C1 segment of cervical spinal cord (tissue), 14 donors: ENCODE data around the gene MPO.

ENCODE experiments used
- DNase-seq, 14 donors: peaks; one replicate each; lab custom pipeline; 2025; lab: John Stamatoyannopoulos, UW

The MPO gene, protein sequence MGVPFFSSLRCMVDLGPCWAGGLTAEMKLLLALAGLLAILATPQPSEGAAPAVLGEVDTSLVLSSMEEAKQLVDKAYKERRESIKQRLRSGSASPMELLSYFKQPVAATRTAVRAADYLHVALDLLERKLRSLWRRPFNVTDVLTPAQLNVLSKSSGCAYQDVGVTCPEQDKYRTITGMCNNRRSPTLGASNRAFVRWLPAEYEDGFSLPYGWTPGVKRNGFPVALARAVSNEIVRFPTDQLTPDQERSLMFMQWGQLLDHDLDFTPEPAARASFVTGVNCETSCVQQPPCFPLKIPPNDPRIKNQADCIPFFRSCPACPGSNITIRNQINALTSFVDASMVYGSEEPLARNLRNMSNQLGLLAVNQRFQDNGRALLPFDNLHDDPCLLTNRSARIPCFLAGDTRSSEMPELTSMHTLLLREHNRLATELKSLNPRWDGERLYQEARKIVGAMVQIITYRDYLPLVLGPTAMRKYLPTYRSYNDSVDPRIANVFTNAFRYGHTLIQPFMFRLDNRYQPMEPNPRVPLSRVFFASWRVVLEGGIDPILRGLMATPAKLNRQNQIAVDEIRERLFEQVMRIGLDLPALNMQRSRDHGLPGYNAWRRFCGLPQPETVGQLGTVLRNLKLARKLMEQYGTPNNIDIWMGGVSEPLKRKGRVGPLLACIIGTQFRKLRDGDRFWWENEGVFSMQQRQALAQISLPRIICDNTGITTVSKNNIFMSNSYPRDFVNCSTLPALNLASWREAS

DNA sequence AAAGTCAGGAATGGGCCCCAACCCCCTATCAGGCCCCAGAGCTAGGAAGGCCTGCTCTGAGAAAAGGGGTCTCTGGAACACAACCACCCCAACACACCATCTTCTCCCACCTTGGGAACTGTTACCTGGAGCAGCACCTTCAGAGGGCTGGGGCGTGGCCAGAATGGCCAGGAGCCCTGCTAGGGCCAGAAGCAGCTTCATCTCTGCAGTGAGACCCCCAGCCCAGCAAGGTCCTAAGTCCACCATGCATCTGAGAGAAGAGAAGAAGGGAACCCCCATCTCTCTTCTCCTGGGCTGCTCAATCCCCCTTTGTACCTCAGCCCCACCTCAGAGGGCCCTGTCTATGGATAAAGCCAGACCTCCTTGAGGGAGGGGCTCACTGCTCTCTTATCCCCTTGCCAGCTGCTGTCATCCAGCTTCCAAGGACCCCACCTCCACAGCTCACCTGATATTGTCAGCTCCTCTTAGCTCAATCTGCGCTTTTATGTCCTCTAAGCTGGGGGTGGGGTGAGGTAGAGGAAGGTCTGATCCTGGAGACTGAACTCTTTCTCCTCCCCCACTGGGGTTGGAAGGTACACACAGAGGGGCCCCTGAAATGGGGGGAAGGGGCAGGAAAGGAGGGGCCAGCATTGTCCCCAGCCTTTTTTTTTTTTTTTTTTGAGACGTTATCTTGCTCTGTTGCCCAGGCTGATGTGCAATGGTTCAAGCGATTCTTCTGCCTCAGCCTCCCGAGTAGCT lies at the start of gene MPO:
TSS of gene MPO (minus strand) at position 456 of the 738 bp plus-strand sequence. CDS start at position 279, 177 bp downstream.
- no peak for DNase-seq

DNA sequence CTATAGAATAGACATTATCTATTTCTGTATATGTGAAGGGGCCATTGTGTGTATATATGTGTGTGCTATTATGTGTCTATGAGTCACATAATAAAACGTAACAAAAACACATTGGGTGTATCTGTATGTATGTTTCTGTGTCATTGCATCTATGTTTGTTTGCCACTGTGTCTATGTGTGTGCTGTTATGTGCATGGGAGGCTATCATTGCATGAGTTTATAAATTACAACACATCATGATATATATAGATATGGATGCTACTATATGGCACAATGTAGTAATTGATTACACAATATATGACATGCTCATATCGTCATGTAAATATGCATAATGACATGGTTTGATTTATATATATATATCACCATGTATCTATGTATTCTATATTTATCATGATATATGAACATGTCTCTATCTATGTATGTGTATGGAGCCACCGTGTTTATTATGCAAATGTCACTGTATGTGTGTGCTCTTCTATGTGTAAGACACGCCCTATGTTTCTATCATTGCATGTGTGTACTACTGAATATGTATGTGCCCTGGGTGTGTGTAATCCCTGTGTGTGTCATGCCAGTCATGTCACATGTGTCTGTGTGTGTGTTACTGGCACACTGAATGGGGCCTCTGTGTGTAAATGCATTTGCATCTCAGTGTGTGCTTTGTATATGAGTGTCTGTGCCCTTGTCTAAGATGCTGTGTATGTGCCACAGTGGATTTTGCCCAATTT lies 49.2 kb upstream of the MPO start:
- no peak for DNase-seq

DNA sequence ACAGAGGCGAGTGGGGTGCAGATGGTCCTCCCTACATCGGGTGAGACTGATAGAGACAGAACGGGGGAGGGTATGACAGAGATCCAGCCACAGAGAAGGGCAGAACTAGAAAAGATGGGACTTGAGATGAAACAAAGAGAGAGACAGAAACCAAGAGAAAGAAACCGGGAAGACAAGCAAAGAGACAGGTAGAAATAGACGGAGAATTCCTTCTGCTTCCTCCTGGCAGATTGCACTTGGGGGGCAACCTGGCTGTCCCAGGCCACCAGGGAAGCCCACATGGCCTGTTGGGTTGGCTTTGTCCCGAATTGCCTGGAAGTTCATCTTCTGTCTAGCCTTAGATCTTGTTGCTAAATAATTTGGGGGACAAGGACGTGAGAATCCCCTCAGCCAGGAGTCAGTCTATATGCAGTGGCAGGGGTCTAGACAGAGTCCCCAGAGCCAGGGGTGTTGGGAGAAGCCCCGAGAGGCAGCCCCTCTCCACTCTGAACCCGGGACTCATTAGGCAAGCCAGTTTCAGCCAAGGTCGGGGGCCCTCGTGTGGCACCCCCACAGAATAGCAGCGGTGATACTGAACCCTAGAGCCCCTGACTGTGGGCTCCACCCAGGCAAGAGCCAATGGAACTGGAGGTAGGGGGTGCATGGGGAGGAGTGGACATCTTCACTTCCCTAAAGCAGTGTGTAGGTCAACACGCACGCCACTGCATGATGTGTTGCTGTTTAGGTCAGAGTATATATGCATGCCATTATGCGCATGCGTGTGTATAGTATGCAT lies 48.5 kb upstream of the MPO start:
- peak in 6 of 14 donors; percentile 13 to 48 (median 28) for DNase-seq

DNA sequence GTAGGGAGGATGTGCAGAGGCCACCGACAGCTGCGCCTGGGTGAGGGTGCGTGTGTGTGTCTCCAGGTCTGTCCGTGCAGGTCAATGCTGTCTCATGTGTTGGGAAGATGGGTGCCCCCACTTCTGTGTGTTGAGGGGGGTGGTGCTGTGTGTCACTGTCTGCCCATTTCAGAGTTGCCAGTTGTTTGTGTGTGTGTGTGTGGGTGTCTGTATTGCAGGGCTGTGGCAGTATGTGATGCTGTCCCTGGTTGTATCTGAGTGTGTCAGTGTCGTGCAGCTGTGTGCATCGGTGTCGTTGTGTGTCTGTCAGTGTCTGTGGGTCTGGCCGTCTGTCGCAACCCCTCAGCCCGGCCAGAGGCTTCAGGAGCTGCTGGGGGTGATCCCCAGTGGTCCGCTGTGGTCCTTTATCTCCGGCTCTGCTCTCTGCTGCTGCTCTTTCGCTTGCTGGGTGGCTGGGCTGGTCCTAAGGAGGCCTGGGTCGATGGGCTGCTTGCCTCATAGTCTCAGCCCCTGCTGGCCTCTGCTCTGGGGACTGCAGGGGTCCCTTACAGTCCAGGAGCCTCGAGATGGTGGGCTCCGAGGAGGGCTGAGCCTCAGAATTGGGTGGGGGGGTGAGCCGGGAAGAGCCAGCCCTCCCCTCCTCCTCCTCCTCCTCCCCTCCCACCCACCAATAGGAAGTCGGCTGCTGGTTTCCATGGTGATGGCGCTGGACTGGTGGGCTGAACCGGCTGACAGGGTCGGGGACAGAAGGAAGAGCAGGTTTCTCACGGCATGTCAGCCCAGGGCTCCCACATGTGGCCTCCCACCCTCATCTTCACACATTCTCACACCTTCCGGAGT lies 47.7 kb upstream of the MPO start, which contains the start of gene TSPOAP1:
TSS of gene TSPOAP1 (minus strand) at position 601 of the 840 bp plus-strand sequence. CDS start 875 bp downstream, outside the sequence.
- DNase-seq = peak in 8 of 14 donors; percentile 19 to 72 (median 34)

DNA sequence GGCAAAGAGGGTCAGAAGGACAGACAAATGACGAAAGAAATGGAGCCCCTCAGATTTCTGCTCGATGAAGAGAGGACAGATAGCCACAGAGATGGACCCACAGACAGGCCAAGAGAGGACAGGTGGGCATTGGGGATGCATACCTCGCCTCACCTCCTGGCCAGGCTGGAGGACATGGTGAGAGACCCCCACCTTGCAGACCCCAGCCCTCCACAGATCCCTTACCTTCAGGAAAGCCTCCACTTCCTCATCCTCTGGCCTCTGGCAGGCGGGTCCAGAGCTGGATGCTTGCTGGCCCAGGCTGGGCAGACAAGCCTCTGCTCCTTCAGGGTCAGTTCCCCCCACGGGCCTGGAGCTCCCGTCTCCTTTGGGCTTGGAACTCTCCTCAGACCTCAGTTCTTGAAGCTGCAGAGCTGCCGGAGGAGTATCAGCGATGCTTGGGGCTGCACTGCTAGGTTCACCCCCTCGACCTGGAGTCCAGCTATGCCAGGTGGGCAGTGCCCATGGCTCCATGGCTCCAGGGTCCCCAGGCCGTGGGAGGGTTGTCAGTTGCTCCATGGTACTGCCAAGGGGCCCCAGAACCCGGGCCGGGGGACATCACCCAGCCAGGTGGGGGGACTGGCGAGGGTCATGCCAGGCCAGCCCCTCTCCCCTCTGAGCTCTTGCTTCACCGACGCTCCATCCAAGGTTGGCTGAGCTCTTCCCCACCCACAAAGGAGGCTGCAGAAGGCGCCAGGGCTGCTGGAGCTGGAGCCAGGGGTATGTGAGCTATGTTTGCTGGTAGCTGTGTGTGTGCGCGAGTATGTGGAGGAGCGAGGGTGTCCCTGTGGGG lies 46.8 kb upstream of the MPO start:
- no peak for DNase-seq

DNA sequence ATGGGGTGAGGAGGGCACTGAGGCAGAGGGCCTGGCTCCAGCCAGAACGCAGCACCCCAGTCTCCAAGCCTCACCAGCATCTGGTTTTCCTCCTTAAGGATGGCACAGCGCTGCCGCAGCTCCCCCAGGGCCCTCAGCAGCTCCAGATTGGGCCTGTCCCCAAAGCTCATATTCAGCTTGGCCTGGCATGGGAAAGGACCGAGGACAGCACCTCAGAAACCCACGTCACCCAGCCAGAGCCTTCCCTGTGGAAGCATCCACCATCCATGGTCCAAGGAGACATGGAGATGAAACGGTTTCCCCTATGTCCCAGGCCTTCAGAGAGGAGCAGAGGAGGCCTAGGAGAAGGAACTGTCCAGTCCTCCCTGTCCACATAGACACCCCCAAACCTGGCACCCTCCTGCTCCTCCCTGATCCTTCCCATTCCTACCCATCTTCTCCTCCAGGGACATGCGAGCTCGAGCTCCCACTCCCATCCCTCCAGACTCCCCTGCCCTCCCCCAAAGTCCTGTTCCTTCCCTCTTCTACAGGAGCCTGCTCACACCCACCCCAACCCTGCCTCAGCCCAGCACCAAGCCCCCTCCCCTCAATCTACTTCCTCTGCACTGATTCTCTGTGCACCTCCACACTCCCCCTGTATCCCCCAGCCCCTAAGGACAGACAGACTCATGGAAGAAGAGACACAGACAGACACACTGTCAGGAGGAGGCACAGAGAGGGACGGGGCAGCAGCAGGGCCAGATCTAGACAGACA lies 46.1 kb upstream of the MPO start:
- DNase-seq = no peak

DNA sequence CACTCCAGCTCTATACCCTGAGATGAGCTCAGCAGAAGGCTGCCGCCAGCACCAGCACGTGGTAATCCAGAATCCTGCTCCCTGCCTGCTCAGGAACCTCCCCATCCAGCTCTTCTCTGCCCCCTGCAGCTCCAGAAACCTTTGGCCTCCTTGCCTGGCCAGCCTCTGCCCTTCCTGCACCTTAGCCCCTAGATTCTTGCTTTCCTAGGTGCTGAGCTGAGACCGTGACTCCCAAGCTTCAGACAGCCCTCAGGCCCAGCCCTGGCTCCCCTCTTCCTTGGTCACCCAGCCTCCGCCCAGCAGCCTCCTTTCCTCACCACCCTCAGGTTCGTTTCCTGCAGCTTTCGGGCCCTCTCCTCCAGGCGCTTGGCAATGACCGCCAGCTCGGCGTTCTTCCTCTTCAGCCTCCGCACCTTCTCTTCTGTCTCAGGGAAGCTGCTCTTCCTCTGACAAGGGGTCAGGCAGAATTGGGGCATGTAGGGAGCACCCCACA lies 45.3 kb upstream of the MPO start:
- peak in 1 of 14 donors; percentile 42 for DNase-seq

DNA sequence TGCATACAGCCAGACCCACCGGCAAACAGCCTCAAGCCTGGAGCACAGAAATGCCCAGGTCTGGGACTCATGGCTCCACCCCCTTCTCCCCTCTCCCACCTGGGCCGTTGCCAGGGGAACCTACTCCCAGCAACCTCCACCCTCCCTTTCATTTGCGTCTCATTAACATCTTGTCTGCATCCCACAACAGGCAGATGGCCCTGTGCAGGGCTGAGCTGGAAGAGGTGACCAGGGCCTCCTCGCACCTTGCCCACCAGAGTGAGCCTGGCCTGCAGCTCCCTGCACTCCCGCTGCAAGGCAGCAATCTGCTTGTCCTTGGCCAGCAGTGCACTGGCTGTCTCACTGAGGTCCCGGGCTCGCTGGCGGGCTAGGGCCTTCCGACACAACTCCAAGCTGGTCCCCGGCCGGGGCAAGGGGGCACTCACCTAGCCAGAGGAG lies 44.6 kb upstream of the MPO start:
- DNase-seq = peak in 1 of 14 donors; percentile 59

DNA sequence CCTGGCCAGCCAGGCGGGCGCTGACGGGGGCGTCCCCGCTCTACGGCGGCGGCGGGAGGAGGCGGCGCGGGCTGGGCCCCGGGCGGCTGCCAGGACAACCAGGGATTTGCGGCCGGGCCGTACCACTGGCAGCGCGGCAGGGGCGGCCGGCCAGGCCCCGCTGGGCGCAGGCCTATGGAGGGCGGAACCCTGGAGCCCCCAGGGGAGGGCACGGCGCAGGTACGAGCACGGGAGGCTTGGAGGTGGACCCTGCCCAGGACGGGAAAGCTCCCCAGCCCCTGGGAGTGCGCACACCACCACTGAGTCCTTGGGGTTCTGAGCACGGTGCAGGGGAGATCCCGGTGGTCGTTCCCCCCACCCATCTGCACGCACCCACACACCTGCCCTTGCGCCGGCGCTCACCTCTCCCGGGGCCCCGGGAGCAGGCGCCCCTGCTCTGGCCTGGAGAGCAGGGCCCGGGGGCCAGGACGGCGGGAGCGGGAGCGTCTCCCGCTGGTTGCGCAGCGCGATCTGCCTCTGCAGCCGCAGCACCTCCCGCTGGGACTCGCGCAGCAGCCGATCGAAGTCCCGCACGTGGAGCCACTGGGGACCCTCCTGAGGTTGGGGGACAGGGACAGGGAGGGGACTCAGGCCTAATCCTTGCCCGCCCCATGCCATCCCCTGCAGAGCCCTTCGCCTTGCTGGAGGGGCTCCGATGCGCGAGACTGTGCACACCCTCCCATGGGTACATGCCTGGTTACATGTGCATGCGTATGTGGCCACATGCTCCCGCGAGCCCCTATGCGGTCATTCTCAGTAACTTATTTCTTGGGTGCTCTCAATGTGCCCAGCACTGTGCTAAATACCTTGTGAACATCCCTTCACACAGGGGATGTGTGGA lies 43.9 kb upstream of the MPO start:
- DNase-seq = peak in 2 of 14 donors; percentile 29 to 60

DNA sequence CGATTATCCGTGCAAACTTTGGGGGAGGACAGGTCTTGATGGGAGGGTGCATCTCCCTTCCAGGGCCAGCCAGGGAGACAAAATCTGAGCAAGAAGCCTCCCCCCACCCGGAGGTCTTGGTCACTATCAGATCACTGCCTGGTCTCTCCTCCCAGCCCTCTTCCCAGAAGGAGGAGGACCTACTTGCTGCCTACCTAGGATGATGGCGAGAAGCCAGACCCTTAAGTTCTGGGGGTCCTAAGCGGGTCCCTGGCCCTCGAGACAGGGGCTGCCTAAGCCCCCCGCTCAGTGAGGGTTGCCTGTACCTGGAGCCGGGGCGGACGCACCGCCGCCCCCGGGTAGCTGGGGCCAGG lies 43.3 kb upstream of the MPO start:
- DNase-seq = peak in 1 of 14 donors; percentile 60

DNA sequence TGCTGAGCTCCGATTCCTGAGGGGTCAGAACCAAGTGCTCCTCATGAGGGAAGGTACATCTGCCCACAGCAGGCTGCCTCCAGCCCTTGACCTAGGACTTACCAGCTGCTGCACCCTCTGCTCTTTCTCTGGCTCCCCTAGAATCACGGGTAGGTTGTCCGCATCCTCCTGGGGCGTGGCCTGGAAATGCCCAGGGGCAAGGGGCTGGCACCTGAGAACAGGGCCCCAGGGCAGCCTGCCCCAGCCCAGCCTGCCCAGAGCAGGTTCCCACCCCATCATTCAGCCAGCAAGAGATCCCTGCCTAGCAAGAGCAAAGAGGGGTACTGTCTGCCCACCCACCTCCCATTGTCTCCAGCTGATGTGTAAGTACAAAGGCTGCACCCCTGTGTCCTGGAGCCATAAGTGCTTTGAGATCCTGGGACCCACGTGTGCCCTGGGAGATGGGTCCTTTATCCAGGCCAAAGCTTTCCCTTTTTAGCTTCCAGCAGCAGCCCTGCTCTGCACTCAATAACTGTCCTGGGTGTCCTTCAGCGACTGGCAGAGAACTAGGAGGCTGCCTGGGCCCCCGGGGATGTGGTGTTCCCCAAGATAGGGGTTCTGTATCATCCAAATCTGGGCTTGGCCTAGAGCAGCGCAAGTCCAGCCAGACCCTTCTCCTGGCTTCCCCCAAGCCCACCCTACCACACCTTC lies 42.8 kb upstream of the MPO start:
- DNase-seq = no peak

DNA sequence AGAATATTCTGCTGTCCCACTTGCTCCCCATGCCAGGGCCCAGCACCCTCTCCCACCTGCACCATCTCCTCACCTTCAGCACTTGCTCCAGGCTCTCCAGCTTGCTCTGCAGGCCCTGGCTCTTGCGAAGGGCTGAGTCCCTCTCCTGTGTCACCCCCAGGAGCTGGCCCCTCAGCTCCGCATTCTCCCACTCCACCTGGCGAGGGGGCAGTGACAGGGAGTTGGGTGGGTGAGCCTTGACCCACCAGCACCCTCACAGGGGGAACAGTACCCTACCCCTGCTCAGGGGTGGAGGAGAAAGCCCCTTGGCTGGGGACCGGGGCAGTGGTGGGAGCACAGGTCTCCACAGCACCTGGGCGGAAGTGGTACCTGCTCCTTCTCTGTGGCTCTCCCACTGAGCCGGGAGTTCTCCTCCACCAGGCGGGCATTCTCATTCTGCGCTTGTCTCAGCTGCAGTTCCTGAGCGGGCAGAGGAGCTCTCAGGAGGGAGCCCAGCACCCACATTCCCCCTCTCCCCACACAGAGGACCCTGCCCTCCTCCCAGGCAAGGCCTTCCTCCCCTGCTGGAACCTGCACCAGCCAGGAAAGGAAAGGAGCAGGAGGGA lies 41.9 kb upstream of the MPO start:
- DNase-seq = no peak

DNA sequence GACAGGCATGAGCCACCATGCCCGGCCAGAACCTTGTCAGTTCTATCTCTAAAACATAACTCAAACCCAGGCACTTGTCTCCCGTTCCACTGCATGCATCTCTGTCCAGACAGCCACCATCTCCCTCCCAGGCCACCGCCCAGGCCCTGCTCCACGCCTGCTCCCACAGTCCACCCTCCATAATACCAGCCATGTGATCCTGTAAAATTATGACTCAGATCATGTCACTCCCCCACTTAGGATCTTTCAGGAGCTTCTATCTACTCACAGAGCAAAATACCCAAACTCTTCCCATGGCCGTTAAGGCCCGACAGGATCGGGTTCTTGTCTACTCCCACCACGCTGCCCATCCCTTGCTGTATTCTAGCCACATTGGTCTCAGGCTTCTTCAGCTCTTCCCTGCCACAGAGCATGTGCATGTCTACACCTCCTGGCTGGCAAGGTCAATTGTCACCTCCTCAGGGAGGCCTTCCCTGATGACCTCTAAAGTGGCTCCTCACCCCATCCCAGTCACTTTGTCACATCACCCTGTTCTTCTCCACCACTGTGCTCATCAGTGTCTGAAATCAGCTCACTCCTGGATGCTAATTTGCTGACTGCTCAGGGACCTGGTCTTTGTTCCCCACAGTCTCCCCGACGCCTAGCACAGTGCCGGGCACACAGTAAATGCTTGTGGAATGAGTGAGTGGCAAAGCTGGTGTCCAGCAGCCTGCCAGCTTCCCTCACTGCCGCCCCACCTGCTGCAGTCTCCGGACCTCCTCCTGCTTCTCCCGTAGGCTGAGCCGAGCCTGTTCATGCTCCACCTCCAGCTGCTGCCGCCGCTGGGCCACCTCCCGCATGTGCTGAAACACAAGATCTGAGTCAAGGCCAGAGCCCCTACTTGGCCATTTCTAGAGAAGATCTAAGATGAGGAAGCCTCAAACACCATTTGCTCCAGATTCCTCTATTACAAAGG lies 41.1 kb upstream of the MPO start:
- no peak for DNase-seq

DNA sequence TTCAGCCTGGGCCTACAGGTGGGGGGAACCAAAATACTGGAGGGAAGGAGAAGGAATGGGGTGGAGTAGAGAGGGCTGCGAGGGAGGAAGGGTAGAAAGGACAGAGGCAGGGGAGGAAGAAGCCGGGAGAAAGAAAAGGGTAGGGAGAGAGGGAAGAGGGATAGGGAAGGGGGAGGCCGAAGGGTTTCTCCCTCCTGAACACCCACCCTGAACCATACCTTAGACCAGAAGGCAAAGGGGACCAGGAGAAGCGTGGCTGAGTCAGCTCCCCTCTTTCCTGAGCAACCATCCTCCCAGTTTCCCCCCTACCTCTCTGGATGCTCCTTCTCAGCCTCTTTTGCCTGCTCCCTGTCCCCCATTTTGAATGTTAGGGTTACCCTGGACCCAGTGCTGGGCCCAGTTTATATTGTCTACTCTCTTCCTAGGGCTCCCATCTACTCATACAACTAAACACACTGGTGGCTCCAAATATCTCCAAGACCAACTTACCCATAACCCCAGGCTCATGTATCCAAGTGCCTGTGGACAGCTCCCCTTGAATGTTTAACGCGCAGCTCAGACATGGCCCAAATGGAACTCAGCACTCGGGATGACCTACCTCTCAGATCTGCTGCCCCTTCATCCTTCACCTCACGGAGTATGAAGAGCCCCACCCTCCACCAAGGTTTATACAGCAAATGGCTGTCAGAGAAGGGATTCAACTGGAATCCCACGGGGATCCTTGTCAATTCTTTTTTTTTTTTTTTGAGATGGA lies 40.0 kb upstream of the MPO start:
- no peak for DNase-seq
